ENCODE measurements around the gene CTTN.

The CTTN gene

DNA sequence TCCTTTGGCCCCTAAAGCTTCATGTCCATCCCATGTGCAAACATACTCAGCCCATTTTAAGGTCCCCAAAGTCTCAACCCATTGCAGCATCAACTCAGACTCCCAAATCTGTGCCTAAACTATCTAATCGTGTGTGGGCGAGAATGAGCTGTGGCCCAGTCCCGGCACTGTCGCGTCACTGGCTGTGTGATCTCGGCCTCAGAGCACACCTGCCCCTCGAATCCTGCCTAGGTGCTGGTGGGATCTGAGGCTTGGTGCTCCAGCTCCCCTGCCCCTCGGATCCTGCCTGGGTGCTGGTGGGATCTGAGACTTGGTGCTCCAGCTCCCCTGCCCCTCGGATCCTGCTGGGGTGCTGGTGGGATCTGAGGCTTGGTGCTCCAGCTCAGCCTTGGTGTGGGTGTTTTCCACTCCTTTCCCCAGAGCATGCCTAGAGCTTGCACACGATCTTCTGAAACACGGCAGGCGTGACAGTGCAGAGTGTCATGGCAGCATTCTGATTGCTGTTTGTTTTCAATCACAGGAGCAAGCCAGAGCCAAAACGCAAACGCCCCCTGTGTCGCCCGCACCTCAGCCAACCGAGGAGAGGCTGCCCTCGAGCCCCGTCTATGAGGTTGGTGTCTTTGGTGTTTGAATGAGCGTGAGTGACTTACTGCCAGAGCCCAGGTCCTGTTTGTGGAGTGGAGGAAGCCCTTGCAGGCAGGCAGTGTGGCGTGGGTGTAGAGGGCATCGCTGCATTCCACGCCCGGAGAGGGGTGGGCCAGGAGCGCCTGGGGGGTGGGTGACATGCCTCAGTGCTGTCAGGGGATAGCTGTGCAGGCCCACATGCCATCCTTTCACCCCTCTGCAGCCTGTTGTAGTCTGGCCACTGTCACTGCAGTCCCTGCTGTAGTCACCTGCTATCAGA is 32.6 kb downstream of the CTTN start:
- TF ChIP-seq, protein P1, sequence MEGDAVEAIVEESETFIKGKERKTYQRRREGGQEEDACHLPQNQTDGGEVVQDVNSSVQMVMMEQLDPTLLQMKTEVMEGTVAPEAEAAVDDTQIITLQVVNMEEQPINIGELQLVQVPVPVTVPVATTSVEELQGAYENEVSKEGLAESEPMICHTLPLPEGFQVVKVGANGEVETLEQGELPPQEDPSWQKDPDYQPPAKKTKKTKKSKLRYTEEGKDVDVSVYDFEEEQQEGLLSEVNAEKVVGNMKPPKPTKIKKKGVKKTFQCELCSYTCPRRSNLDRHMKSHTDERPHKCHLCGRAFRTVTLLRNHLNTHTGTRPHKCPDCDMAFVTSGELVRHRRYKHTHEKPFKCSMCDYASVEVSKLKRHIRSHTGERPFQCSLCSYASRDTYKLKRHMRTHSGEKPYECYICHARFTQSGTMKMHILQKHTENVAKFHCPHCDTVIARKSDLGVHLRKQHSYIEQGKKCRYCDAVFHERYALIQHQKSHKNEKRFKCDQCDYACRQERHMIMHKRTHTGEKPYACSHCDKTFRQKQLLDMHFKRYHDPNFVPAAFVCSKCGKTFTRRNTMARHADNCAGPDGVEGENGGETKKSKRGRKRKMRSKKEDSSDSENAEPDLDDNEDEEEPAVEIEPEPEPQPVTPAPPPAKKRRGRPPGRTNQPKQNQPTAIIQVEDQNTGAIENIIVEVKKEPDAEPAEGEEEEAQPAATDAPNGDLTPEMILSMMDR (IDR thresholded peaks at IDR 0.05; ENCODE audit: low read depth, low read length, missing control alignments): no peak
- no peak for DNase-seq (ENCODE audit: low read depth)
- H3K4me3 ChIP-seq (ENCODE audit: low read depth, low read length): no peak overlapping the region
- in situ Hi-C loops (cut with HindIII; ENCODE audit: low sequenced_read_pairs): no loop called here

DNA sequence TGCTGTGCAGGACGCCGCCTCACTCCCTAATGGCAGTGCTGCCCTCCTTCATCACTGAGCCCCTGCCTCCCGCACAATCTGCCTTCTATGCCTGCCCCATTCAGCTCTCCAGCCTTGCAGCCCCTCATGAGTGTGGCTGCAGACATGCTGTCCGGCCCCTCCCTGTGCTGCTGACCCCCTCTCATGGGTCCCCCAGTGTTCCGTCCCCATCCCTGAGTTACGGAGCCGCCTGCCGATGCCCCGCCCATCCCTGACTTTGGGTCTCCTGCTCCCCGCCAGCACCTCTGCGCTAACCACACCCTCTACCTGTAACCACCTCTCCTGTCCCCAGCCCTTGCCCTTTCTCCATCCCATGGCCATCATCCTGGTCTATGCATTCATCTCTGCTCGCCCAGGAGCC is 33.3 kb downstream of the CTTN start:
- TF ChIP-seq, protein P1 (IDR thresholded peaks at IDR 0.05; ENCODE audit: low read depth, low read length, missing control alignments): no peak
- no peak for DNase-seq (ENCODE audit: low read depth)
- in situ Hi-C loops (cut with HindIII; ENCODE audit: low sequenced_read_pairs): no loop called here

DNA sequence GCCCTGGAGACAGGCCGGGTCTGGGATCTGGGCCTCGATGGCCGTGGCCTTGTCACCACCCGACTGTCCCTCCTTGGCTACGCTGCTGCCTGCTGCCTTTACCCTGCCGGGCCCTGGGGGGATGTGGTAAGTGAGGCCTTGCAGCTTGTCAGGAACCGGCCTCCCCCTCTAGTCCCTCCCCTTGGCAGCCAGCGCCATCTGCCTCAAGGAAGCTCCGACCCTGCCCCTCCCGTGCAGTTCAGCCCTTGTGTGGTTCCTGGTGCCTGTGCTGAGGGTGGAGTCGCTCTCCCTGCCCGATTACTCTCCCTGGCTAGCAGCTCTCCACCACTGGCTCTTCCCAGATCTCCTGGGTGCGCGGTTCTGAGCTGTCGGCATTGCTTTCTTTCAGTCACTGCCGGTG is 33.7 kb downstream of the CTTN start:
- in situ Hi-C loops (cut with HindIII; ENCODE audit: low sequenced_read_pairs): no loop called here
- no peak for DNase-seq (ENCODE audit: low read depth)
- TF ChIP-seq, protein P1 (IDR thresholded peaks at IDR 0.05; ENCODE audit: low read depth, low read length, missing control alignments): no peak
- H3K4me3 ChIP-seq (ENCODE audit: low read depth, low read length): no peak overlapping the region

More for the DNA sequence above, 33.3 kb downstream of the CTTN start:
- no peak overlapping the region for H3K4me3 ChIP-seq (ENCODE audit: low read depth, low read length)

DNA sequence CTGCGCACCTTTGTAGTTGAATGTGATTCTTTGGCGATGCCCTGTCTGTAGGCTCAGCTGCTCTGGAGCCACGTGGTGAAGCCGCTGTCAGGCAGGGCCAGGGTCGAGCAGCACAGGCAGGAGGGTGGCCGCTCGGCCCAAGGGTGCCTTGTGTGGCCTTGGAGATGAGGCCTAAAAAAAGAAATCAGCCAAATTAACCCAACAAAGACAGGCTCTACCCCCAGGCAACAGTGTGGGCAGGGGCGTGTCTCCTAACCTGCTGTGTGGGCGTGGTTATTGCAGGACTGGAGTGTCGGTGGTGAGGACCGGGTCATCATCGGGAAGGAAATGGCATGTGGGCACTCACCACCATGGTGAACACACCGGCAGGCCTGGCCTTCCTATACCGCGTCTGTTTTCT is 34.3 kb downstream of the CTTN start:
- DNase-seq (ENCODE audit: low read depth): no peak
- H3K4me3 ChIP-seq (ENCODE audit: low read depth, low read length): no peak overlapping the region
- in situ Hi-C loops (cut with HindIII; ENCODE audit: low sequenced_read_pairs): no loop called here
- TF ChIP-seq, protein P1 (IDR thresholded peaks at IDR 0.05; ENCODE audit: low read depth, low read length, missing control alignments): no peak

DNA sequence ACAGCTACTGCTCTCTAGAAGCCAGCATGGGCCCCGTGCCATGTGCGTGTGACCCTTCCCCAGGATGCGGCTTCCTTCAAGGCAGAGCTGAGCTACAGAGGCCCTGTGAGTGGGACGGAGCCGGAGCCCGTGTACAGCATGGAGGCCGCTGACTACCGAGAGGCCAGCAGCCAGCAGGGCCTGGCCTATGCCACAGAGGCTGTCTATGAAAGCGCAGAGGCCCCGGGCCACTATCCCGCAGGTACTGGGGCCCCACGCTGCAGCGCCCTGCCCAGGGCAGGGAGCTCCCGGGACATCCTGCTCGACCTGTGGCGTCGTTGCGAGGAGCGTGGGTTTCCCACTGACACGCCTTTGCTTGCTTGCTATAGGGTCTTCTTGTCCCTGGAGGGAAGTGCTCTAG is 34.7 kb downstream of the CTTN start:
- in situ Hi-C loops (cut with HindIII; ENCODE audit: low sequenced_read_pairs): no loop called here
- TF ChIP-seq, protein P1 (IDR thresholded peaks at IDR 0.05; ENCODE audit: low read depth, low read length, missing control alignments): no peak
- no peak overlapping the region for H3K4me3 ChIP-seq (ENCODE audit: low read depth, low read length)
- DNase-seq (ENCODE audit: low read depth): no peak

DNA sequence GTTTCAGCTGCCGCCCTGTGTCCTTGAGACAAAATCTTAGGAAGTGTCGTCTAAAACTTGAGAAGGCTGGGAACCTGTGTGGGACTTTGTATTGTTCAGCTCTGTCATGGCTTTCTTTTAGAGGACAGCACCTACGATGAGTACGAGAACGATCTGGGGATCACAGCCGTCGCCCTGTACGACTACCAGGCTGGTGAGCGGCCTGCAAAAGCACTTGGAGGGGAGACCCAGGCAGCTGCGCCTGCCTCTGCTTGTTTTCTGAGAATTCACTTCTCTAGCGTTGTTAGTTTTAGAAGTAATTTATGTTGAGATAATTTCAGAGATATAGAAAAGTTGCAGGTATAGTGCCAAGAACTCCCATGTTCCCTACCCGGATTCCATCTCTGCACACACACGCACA is 35.2 kb downstream of the CTTN start:
- in situ Hi-C loops (cut with HindIII; ENCODE audit: low sequenced_read_pairs): no loop called here
- TF ChIP-seq, protein P1 (IDR thresholded peaks at IDR 0.05; ENCODE audit: low read depth, low read length, missing control alignments): no peak

More for the DNA sequence above, 35.2 kb downstream of the CTTN start:
- H3K4me3 ChIP-seq (ENCODE audit: low read depth, low read length): no peak overlapping the region
- no peak for DNase-seq (ENCODE audit: low read depth)

Measured in astrocyte of the cerebellum (primary cell).